ENCODE results near the gene OTOA.

The OTOA gene

GRCh38 chr16:21663889-21664647 is at the start of gene OTOA:
Gene OTOA (plus strand): TSS chr16:21663968. CDS start chr16:21678515, 14,547 bp downstream.
- TF ChIP-seq NFIC (IDR thresholded peaks at IDR 0.05): no peak
- TF ChIP-seq TAF1 (IDR thresholded peaks at IDR 0.05; ENCODE audit: low read depth): no peak
- TF ChIP-seq USF1 (IDR thresholded peaks at IDR 0.05): no peak
- TF ChIP-seq EGR1 (IDR thresholded peaks at IDR 0.05): no peak
- TF ChIP-seq CREB1 (IDR thresholded peaks at IDR 0.05; ENCODE audit: low read depth): no peak
- TF ChIP-seq CEBPB (IDR thresholded peaks at IDR 0.05): no peak
- no peak for TF ChIP-seq RAD21 (IDR thresholded peaks at IDR 0.05; ENCODE audit: low read depth)
- no peak for TF ChIP-seq YY1 (IDR thresholded peaks at IDR 0.05; ENCODE audit: low read depth)
- no peak for TF ChIP-seq REST (IDR thresholded peaks at IDR 0.05; ENCODE audit: low read depth)
- no peak for TF ChIP-seq EP300 (IDR thresholded peaks at IDR 0.05; ENCODE audit: borderline replicate concordance)
- TF ChIP-seq MAX (IDR thresholded peaks at IDR 0.05): no peak
- TF ChIP-seq TCF12 (IDR thresholded peaks at IDR 0.05; ENCODE audit: low read depth): no peak
- TF ChIP-seq TEAD4 (IDR thresholded peaks at IDR 0.05): no peak
- no peak for TF ChIP-seq ZBTB7A (IDR thresholded peaks at IDR 0.05; ENCODE audit: low read depth)
- no peak for TF ChIP-seq FOXM1 (IDR thresholded peaks at IDR 0.05; ENCODE audit: borderline replicate concordance, low read depth)

GRCh38 chr16:21614896-21615295 is 48.9 kb upstream of the OTOA start:
- TF ChIP-seq TCF12 (IDR thresholded peaks at IDR 0.05; ENCODE audit: low read depth) (no peak), CEBPB (IDR thresholded peaks at IDR 0.05) (no peak), MAX (IDR thresholded peaks at IDR 0.05) (no peak), TAF1 (IDR thresholded peaks at IDR 0.05; ENCODE audit: low read depth) (no peak)

- TF ChIP-seq REST (IDR thresholded peaks at IDR 0.05; ENCODE audit: low read depth) (no peak), YY1 (IDR thresholded peaks at IDR 0.05; ENCODE audit: low read depth) (no peak), CREB1 (IDR thresholded peaks at IDR 0.05; ENCODE audit: low read depth) (no peak), TAF1 (IDR thresholded peaks at IDR 0.05; ENCODE audit: low read depth) (no peak), EP300 (IDR thresholded peaks at IDR 0.05; ENCODE audit: borderline replicate concordance) (no peak), RAD21 (IDR thresholded peaks at IDR 0.05; ENCODE audit: low read depth) (no peak), TEAD4 (IDR thresholded peaks at IDR 0.05) (no peak), CEBPB (IDR thresholded peaks at IDR 0.05) (no peak), NFIC (IDR thresholded peaks at IDR 0.05) (no peak), USF1 (IDR thresholded peaks at IDR 0.05) (no peak), FOXM1 (IDR thresholded peaks at IDR 0.05; ENCODE audit: borderline replicate concordance, low read depth) (no peak), EGR1 (IDR thresholded peaks at IDR 0.05) (no peak), MAX (IDR thresholded peaks at IDR 0.05) (no peak)
Observed at GRCh38 chr16:21617607-21618006, 46.2 kb upstream of the OTOA start.

GRCh38 chr16:21618281-21618680 is 45.5 kb upstream of the OTOA start:
- TF ChIP-seq EGR1 (IDR thresholded peaks at IDR 0.05): no peak
- TF ChIP-seq FOXM1 (IDR thresholded peaks at IDR 0.05; ENCODE audit: borderline replicate concordance, low read depth): no peak
- no peak for TF ChIP-seq USF1 (IDR thresholded peaks at IDR 0.05)
- no peak for TF ChIP-seq TAF1 (IDR thresholded peaks at IDR 0.05; ENCODE audit: low read depth)
- TF ChIP-seq REST (IDR thresholded peaks at IDR 0.05; ENCODE audit: low read depth): no peak
- TF ChIP-seq TEAD4 (IDR thresholded peaks at IDR 0.05): no peak
- no peak for TF ChIP-seq CREB1 (IDR thresholded peaks at IDR 0.05; ENCODE audit: low read depth)

Data from Ishikawa (cell line).